Right lung (tissue), 10 donors: Measurements from ENCODE around the gene BIRC2. TPM values are rescaled to one million over a fixed set of nuclear protein-coding genes. Genes with fewer than 3 reads are reported as not detected.
"Not testable (repeated sequence)": the region's sequence is repeated elsewhere in the genome, so short reads cannot be mapped to it uniquely, and the experiment has no call there.

Source experiments
- DNase-seq, 2 donors: peaks; one replicate each; pipeline ENCODE4 v3.0.0-alpha.2; 2013
- long read RNA-seq, 8 donors: transcript quantifications; one replicate each; lab custom pipeline, GENCODE V29; 2026
- polyA plus RNA-seq, 5 donors: library from polyadenylated mRNA; unstranded; fragments of 120-200 nt; gene quantifications; one replicate each; pipeline versions ENCODE4 v1.2.1 to v1.2.3, GENCODE V29; 2013; ENCODE audit warnings: inconsistent platforms in 1 of 5, low replicate concordance in 1 of 5; ENCODE audit not compliant: insufficient read length in 5 of 5, insufficient read depth in 1 of 5

BIRC2 gene
- 10 to 100 TPM; 58.5 to 82.4 (median 78.6) TPM for polyA plus RNA-seq
- long read RNA-seq, donor 1, transcript BIRC2-201 (9 exons, 3,743 nt) = major isoform, 9 of 88 reads
- long read RNA-seq, donor 1, partial matches to known transcripts = 79 of 88 reads
- long read RNA-seq, donor 1, other reads (novel, unspliced or antisense) = 0 of 88 reads
- long read RNA-seq, donor 2, transcript BIRC2-201 (9 exons, 3,743 nt) = major isoform, 5 of 36 reads
- long read RNA-seq, donor 2, partial matches to known transcripts = 31 of 36 reads
- long read RNA-seq, donor 2, other reads (novel, unspliced or antisense) = 0 of 36 reads
- long read RNA-seq, donor 3, transcript BIRC2-201 (9 exons, 3,743 nt) = major isoform, 7 of 47 reads
- long read RNA-seq, donor 3, partial matches to known transcripts = 40 of 47 reads
- long read RNA-seq, donor 3, other reads (novel, unspliced or antisense) = 0 of 47 reads
- long read RNA-seq, donor 4, transcript BIRC2-201 (9 exons, 3,743 nt) = major isoform, 6 of 12 reads
- long read RNA-seq, donor 4, partial matches to known transcripts = 6 of 12 reads
- long read RNA-seq, donor 4, other reads (novel, unspliced or antisense) = 0 of 12 reads
- long read RNA-seq, donor 5, transcript BIRC2-201 (9 exons, 3,743 nt) = major isoform, 7 of 41 reads
- long read RNA-seq, donor 5, partial matches to known transcripts = 33 of 41 reads
- long read RNA-seq, donor 5, other reads (novel, unspliced or antisense) = 0 of 41 reads
- long read RNA-seq, donor 6, transcript BIRC2-201 (9 exons, 3,743 nt) = major isoform, 12 of 60 reads
- long read RNA-seq, donor 6, partial matches to known transcripts = 48 of 60 reads
- long read RNA-seq, donor 6, other reads (novel, unspliced or antisense) = 0 of 60 reads
- long read RNA-seq, donor 7, transcript BIRC2-201 (9 exons, 3,743 nt) = major isoform, 14 of 19 reads
- long read RNA-seq, donor 7, partial matches to known transcripts = 5 of 19 reads
- long read RNA-seq, donor 7, other reads (novel, unspliced or antisense) = 0 of 19 reads
- long read RNA-seq, donor 8, transcript BIRC2-201 (9 exons, 3,743 nt) = major isoform, 5 of 14 reads
- long read RNA-seq, donor 8, partial matches to known transcripts = 9 of 14 reads
- long read RNA-seq, donor 8, other reads (novel, unspliced or antisense) = 0 of 14 reads

GRCh38 chr11:102346748-102347461, at the start of gene BIRC2:
Gene BIRC2 (plus strand): TSS chr11:102347214. CDS start chr11:102349855, 2,641 bp downstream.
- peak; percentile 96 to 97 for DNase-seq

GRCh38 chr11:102300837-102301236, 46.2 kb upstream of the BIRC2 start:
- not testable (repeated sequence) for DNase-seq

- no peak for DNase-seq
Observed at GRCh38 chr11:102302241-102302640, 44.8 kb upstream of the BIRC2 start.

GRCh38 chr11:102304686-102305085, 42.3 kb upstream of the BIRC2 start:
- DNase-seq = no peak

GRCh38 chr11:102305352-102306047, 41.5 kb upstream of the BIRC2 start:
- DNase-seq = no peak

GRCh38 chr11:102306048-102306597, 40.9 kb upstream of the BIRC2 start:
- DNase-seq = no peak

GRCh38 chr11:102306817-102307726, 39.9 kb upstream of the BIRC2 start:
- no peak for DNase-seq

GRCh38 chr11:102307727-102308038, 39.3 kb upstream of the BIRC2 start:
- DNase-seq = no peak

- DNase-seq = no peak
Observed at GRCh38 chr11:102309621-102310541, 37.1 kb upstream of the BIRC2 start.

- no peak for DNase-seq
Observed at GRCh38 chr11:102312667-102313066, 34.3 kb upstream of the BIRC2 start.

- no peak for DNase-seq
Observed at GRCh38 chr11:102313238-102313940, 33.6 kb upstream of the BIRC2 start.

- no peak for DNase-seq
Observed at GRCh38 chr11:102314784-102315183, 32.2 kb upstream of the BIRC2 start.

- no peak for DNase-seq
Observed at GRCh38 chr11:102316346-102316904, 30.6 kb upstream of the BIRC2 start.

- DNase-seq = peak; percentile 68 to 76
Observed at GRCh38 chr11:102317099-102317767, 29.8 kb upstream of the BIRC2 start, which contains the start of gene BIRC3. Gene BIRC3 (plus strand): TSS chr11:102317484. CDS start chr11:102324510, 7,026 bp downstream.

GRCh38 chr11:102317768-102318103, 29.3 kb upstream of the BIRC2 start:
- no peak for DNase-seq

GRCh38 chr11:102318469-102318868, 28.5 kb upstream of the BIRC2 start:
- DNase-seq = no peak

- no peak for DNase-seq
Observed at GRCh38 chr11:102319544-102319943, 27.5 kb upstream of the BIRC2 start.
